GM18907 (cell line): ENCODE data around the gene CBR3.

ENCODE experiments used
- ATAC-seq: cut with Tn5 transposase; IDR thresholded peaks from one replicate; pipeline ENCODE4 v1.9.1; 2021; ENCODE audit warnings: mild to moderate bottlenecking, moderate library complexity; ENCODE audit not compliant: unreplicated experiment

CBR3 gene

GRCh38 chr21:36149788-36150711 lies 15.2 kb downstream of the CBR3 start:
- ATAC-seq = peak; percentile 50

GRCh38 chr21:36155603-36156338 lies 20.9 kb downstream of the CBR3 start:
- ATAC-seq = no peak

GRCh38 chr21:36156339-36156814 lies 21.5 kb downstream of the CBR3 start:
- ATAC-seq = peak; percentile 93

- peak; percentile 29 for ATAC-seq
These were observed 22.2 kb downstream of the CBR3 start, which contains the start of gene DOP1B for GRCh38 chr21:36156815-36157670. Gene DOP1B, plus strand, starts transcription at chr21:36156824. Its CDS starts 7,910 bp downstream, at chr21:36164734.

- ATAC-seq = no peak
These were observed 24.6 kb downstream of the CBR3 start for GRCh38 chr21:36159356-36159921.

GRCh38 chr21:36160850-36161178 lies 25.9 kb downstream of the CBR3 start:
- ATAC-seq = no peak

- no peak for ATAC-seq
These were observed 27.8 kb downstream of the CBR3 start for GRCh38 chr21:36162631-36163030.

GRCh38 chr21:36163750-36164741 lies 29.2 kb downstream of the CBR3 start:
- ATAC-seq = no peak

GRCh38 chr21:36165356-36165755 lies 30.5 kb downstream of the CBR3 start:
- no peak for ATAC-seq

- no peak for ATAC-seq
These were observed 31.8 kb downstream of the CBR3 start for GRCh38 chr21:36166705-36167104.

GRCh38 chr21:36167541-36167940 lies 32.7 kb downstream of the CBR3 start:
- no peak for ATAC-seq

- no peak for ATAC-seq
These were observed 34.7 kb downstream of the CBR3 start for GRCh38 chr21:36169470-36170128.

- no peak for ATAC-seq
These were observed 35.9 kb downstream of the CBR3 start for GRCh38 chr21:36170823-36171222.

GRCh38 chr21:36171336-36171735 lies 36.5 kb downstream of the CBR3 start:
- ATAC-seq = no peak

- ATAC-seq = no peak
These were observed 37.0 kb downstream of the CBR3 start for GRCh38 chr21:36171741-36172331.

GRCh38 chr21:36174780-36175179 lies 39.9 kb downstream of the CBR3 start:
- no peak for ATAC-seq

- no peak for ATAC-seq
These were observed 41.1 kb downstream of the CBR3 start for GRCh38 chr21:36175771-36176565.

GRCh38 chr21:36178349-36178748 lies 43.5 kb downstream of the CBR3 start:
- no peak for ATAC-seq
